ENCODE measurements around the gene HOXD8. TPM values are rescaled to one million over a fixed set of nuclear protein-coding genes. Genes with fewer than 3 reads are reported as not detected.

Gene HOXD8
- polyA plus RNA-seq, 1 of the 3 experiments (the other 2 are of a cell fraction) = 6.4 TPM

DNA sequence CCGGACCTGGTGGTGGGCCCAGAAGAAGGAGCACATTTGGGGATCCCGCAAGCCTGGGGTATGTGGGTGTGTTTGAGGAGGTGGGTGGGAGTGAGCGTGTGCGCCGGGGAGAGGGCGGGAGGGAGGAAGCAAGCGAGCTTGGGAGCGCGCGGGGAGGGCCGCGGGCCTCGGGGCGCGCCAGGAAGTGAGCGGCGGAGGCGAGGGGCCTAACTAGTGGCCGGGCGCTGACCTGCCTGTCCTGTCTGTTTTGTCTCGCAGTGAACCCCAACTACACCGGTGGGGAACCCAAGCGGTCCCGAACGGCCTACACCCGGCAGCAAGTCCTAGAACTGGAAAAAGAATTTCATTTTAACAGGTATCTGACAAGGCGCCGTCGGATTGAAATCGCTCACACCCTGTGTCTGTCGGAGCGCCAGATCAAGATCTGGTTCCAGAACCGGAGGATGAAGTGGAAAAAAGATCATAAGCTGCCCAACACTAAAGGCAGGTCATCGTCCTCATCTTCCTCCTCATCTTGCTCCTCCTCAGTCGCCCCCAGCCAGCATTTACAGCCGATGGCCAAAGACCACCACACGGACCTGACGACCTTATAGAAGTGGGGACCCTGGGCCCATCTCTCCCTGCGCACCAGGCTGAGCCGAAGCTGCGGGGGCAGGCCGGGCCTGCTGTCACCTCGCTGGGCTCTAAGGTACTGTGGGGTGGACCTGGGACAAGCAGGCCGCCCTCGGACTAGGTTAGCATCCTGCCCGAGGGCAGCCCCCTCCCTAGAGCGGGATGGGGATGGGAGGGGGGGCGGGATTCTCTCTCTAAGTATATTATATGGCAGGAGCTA, 23.1 kb downstream of the HOXD8 start (continued):
- TF ChIP-seq, protein P1, sequence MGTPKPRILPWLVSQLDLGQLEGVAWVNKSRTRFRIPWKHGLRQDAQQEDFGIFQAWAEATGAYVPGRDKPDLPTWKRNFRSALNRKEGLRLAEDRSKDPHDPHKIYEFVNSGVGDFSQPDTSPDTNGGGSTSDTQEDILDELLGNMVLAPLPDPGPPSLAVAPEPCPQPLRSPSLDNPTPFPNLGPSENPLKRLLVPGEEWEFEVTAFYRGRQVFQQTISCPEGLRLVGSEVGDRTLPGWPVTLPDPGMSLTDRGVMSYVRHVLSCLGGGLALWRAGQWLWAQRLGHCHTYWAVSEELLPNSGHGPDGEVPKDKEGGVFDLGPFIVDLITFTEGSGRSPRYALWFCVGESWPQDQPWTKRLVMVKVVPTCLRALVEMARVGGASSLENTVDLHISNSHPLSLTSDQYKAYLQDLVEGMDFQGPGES (IDR thresholded peaks at IDR 0.05; ENCODE audit: low read depth, low read length) = no peak
- TF ChIP-seq EZH2phosphoT487 (IDR thresholded peaks at IDR 0.05; ENCODE audit: borderline replicate concordance, low read depth) (no peak), GATA2 (CRISPR knock-in tag; IDR thresholded peaks at IDR 0.05) (no peak), RCOR1 (IDR thresholded peaks at IDR 0.05; ENCODE audit: low read length) (no peak), CHD2 (IDR thresholded peaks at IDR 0.05; ENCODE audit: low read length, partially characterized antibody) (no peak), FOXM1 (IDR thresholded peaks at IDR 0.05; ENCODE audit: low read depth) (no peak), TCF12 (IDR thresholded peaks at IDR 0.05) (no peak)
- TF ChIP-seq, protein P2, sequence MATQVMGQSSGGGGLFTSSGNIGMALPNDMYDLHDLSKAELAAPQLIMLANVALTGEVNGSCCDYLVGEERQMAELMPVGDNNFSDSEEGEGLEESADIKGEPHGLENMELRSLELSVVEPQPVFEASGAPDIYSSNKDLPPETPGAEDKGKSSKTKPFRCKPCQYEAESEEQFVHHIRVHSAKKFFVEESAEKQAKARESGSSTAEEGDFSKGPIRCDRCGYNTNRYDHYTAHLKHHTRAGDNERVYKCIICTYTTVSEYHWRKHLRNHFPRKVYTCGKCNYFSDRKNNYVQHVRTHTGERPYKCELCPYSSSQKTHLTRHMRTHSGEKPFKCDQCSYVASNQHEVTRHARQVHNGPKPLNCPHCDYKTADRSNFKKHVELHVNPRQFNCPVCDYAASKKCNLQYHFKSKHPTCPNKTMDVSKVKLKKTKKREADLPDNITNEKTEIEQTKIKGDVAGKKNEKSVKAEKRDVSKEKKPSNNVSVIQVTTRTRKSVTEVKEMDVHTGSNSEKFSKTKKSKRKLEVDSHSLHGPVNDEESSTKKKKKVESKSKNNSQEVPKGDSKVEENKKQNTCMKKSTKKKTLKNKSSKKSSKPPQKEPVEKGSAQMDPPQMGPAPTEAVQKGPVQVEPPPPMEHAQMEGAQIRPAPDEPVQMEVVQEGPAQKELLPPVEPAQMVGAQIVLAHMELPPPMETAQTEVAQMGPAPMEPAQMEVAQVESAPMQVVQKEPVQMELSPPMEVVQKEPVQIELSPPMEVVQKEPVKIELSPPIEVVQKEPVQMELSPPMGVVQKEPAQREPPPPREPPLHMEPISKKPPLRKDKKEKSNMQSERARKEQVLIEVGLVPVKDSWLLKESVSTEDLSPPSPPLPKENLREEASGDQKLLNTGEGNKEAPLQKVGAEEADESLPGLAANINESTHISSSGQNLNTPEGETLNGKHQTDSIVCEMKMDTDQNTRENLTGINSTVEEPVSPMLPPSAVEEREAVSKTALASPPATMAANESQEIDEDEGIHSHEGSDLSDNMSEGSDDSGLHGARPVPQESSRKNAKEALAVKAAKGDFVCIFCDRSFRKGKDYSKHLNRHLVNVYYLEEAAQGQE (IDR thresholded peaks at IDR 0.05; ENCODE audit: low read depth, low read length) = no peak

DNA sequence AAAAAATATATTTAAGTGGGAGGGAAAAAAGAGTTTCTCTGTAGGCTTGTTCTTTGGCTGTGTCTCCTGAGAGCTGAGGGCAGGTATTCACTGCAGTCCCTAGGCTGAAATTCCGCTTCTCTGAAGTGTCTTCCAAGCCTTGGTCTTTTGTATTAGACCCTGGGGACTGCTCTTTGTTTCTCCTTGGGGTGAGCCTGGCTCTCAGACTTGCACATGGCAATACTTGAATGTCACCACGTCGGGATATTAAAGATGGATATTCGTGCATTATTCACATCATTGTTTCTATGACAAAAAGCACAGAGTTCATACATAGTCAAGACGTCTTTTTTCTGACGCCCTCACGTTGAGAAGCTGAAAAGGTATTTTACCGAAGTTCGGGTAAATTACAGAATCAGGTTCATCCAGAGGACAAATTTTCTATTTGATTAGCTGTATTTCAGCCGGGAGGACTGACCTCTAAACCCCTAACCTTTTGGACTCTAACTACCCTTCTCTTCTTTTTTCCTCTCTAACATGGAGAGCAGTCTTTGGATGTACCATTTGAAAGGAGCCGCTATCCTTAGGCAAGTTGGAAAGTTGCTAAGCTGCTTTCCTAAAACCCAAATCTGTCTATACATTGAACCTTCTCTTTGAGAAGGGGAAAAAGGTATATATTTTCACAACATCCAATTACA, 25.2 kb downstream of the HOXD8 start:
- Histone ChIP-seq H3K4me1 (ENCODE audit: control insufficient read depth in 1 of 2, insufficient read depth in 2 of 2, low read depth in 1 of 2, low read length in 1 of 2) (peaks cover 0 to 8% of the 10 kb centered on the region in 2 experiments; a peak in 2 of 4 replicates), H3K9me3 (no peaks in the 10 kb centered on the region), H3K79me2 (ENCODE audit: insufficient read depth) (no peaks in the 10 kb centered on the region), H2AFZ (ENCODE audit: low read depth) (no peak overlapping the region), H3K4me2 (no peak overlapping the region), H3K27ac (ENCODE audit: low read depth in 2 of 2, low read length in 1 of 2) (no peak overlapping the region), H3F3A (replicated peaks; ENCODE audit: insufficient read depth) (no peaks in the 10 kb centered on the region), H3K27me3 (ENCODE audit: insufficient read depth) (no peaks in the 10 kb centered on the region), H3K36me3 (replicated peaks in 1 of 2; ENCODE audit: control insufficient read depth in 1 of 2, insufficient read depth in 2 of 2, low read length in 1 of 2) (peaks cover 0 to 27% of the 10 kb centered on the region in 2 experiments), H3K9me2 (no peaks in the 10 kb centered on the region), H3K4me3 (ENCODE audit: low read depth in 2 of 2, low read length in 1 of 2) (no peak overlapping the region), H3K9ac (no peak overlapping the region), H4K20me1 (ENCODE audit: insufficient read depth) (no peaks in the 10 kb centered on the region)
- DNase-seq = no peak
- 95% methylated on average over 11 of the region's 11 CpGs for WGBS (ENCODE audit: low lambda C conversion rate)
- ChIA-PET POLR2A (interaction anchor here (1.1 kb wide), 1 partner anchor 18 kb away, joined by 3 read pairs; no protein-coding TSS in a partner anchor), CTCF (interaction anchor here (1.1 to 6.2 kb wide), 6 partner anchors 11 to 400 kb away, joined by 3 to 53 read pairs (median 7); no protein-coding TSS in a partner anchor)
- TF ChIP-seq GABPA (IDR thresholded peaks at IDR 0.05; ENCODE audit: low read depth) (no peak), EZH2phosphoT487 (IDR thresholded peaks at IDR 0.05; ENCODE audit: borderline replicate concordance, low read depth) (no peak), TAF1 (IDR thresholded peaks at IDR 0.05; ENCODE audit: borderline replicate concordance, low read depth, low read length) (no peak), SIN3A (IDR thresholded peaks at IDR 0.05; ENCODE audit: borderline replicate concordance, low read depth, low read length) (no peak), CHD2 (IDR thresholded peaks at IDR 0.05; ENCODE audit: low read length, partially characterized antibody) (no peak), ELF1 (IDR thresholded peaks at IDR 0.05) (no peak), TEAD4 (IDR thresholded peaks at IDR 0.05; ENCODE audit: borderline replicate concordance, insufficient read depth) (no peak), YY1 (IDR thresholded peaks at IDR 0.05; ENCODE audit: low read depth) (no peak), JUND (IDR thresholded peaks at IDR 0.05) (no peak)
- TF ChIP-seq, protein P3, sequence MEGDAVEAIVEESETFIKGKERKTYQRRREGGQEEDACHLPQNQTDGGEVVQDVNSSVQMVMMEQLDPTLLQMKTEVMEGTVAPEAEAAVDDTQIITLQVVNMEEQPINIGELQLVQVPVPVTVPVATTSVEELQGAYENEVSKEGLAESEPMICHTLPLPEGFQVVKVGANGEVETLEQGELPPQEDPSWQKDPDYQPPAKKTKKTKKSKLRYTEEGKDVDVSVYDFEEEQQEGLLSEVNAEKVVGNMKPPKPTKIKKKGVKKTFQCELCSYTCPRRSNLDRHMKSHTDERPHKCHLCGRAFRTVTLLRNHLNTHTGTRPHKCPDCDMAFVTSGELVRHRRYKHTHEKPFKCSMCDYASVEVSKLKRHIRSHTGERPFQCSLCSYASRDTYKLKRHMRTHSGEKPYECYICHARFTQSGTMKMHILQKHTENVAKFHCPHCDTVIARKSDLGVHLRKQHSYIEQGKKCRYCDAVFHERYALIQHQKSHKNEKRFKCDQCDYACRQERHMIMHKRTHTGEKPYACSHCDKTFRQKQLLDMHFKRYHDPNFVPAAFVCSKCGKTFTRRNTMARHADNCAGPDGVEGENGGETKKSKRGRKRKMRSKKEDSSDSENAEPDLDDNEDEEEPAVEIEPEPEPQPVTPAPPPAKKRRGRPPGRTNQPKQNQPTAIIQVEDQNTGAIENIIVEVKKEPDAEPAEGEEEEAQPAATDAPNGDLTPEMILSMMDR (IDR thresholded peaks at IDR 0.05) = no peak
- TF ChIP-seq, protein P2 (IDR thresholded peaks at IDR 0.05; ENCODE audit: low read depth, low read length) = no peak
- TF ChIP-seq, protein P4, sequence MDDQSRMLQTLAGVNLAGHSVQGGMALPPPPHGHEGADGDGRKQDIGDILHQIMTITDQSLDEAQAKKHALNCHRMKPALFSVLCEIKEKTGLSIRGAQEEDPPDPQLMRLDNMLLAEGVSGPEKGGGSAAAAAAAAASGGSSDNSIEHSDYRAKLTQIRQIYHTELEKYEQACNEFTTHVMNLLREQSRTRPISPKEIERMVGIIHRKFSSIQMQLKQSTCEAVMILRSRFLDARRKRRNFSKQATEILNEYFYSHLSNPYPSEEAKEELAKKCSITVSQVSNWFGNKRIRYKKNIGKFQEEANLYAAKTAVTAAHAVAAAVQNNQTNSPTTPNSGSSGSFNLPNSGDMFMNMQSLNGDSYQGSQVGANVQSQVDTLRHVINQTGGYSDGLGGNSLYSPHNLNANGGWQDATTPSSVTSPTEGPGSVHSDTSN (IDR thresholded peaks at IDR 0.05) = no peak

All from SK-N-SH (cell line).